H1 (cell line): ENCODE measurements around the gene FGGY. TPM values are rescaled to one million over a fixed set of nuclear protein-coding genes. Genes with fewer than 3 reads are reported as not detected.

Experiments used
- CTCF ChIA-PET: fragments of 300-600 bp; sonication (Branson Sonifier 250); formaldehyde crosslinking; loops from one replicate; lab custom pipeline; 2021; ENCODE audit not compliant: partially characterized antibody; lab: Charles Lee
- POLR2A ChIA-PET: fragments of 300-600 bp; sonication (Branson Sonifier 250); formaldehyde crosslinking; loops from one replicate; lab custom pipeline; 2021; ENCODE audit warnings: inconsistent platforms; ENCODE audit not compliant: partially characterized antibody; lab: Charles Lee
- DNase-seq, 2 experiments: peaks; one replicate each; pipeline versions ENCODE4 v3.0.0 to v3.0.0-alpha.2; 2010 to 2022; ENCODE audit warnings: low spot score in 2 of 2, low read depth in 1 of 2, mixed read lengths in 1 of 2
- FAIRE-seq: peaks from 2 replicates; lab custom pipeline; 2011; peaks lifted over from hg19 to GRCh38; lab: Jason Lieb, UNC
- H2AFZ ChIP-seq: 2 replicates; pipeline ENCODE4 v1.8.1; 2012; ENCODE audit warnings: low read length, inconsistent platforms
- H2AK5ac ChIP-seq: 2 replicates; pipeline ENCODE4 v1.6.1; 2013; ENCODE audit warnings: low read depth, low read length
- H2BK120ac ChIP-seq: replicated peaks from 2 replicates; pipeline ENCODE3; 2013; ENCODE audit warnings: low read depth, low read length, inconsistent platforms
- H2BK12ac ChIP-seq: 2 replicates; pipeline ENCODE4 v1.6.1; 2013; ENCODE audit warnings: low read depth, low read length
- H2BK15ac ChIP-seq: 2 replicates; pipeline ENCODE4 v1.6.1; 2013; ENCODE audit warnings: low read length
- H2BK20ac ChIP-seq: 2 replicates; pipeline ENCODE4 v1.6.1; 2013; ENCODE audit warnings: low read length
- H2BK5ac ChIP-seq: 2 replicates; pipeline ENCODE4 v1.6.1; 2013; ENCODE audit warnings: low read depth, low read length
- H3K14ac ChIP-seq: 2 replicates; pipeline ENCODE4 v1.6.1; 2013; ENCODE audit warnings: inconsistent platforms; ENCODE audit not compliant: insufficient read length
- H3K18ac ChIP-seq: 2 replicates; pipeline ENCODE4 v1.6.1; 2013; ENCODE audit warnings: low read length; ENCODE audit errors: extremely low read depth
- H3K23ac ChIP-seq: 2 replicates; pipeline ENCODE4 v1.6.1; 2013; ENCODE audit warnings: inconsistent platforms; ENCODE audit not compliant: insufficient read length
- H3K23me2 ChIP-seq: 2 replicates; pipeline ENCODE4 v1.6.1; 2013; ENCODE audit warnings: low read depth, low read length
- H3K27ac ChIP-seq: 2 replicates; pipeline ENCODE4 v1.6.1; 2011; ENCODE audit warnings: low read depth, low read length, inconsistent platforms
- H3K27me3 ChIP-seq, 4 experiments: replicated peaks in 1 of 4; 1 replicate in 1 of 4; 2 replicates in 3 of 4; pipeline versions ENCODE4 v1.6.1 to v1.8.1; 2011 to 2013; ENCODE audit warnings: low read length in 3 of 4, mild to moderate bottlenecking in 3 of 4, inconsistent platforms in 2 of 4, mixed read lengths in 2 of 4, moderate library complexity in 1 of 4; ENCODE audit not compliant: control insufficient read depth in 3 of 4, insufficient read depth in 3 of 4; ENCODE audit errors: extremely low read depth in 1 of 4
- H3K36me3 ChIP-seq, 4 experiments: 2 replicates each; pipeline versions ENCODE4 v1.6.1 to v1.8.1; 2011 to 2013; ENCODE audit warnings: mild to moderate bottlenecking in 4 of 4, low read length in 3 of 4, moderate library complexity in 2 of 4, control low read depth in 1 of 4, inconsistent platforms in 1 of 4; ENCODE audit not compliant: insufficient read depth in 4 of 4, control insufficient read depth in 2 of 4
- H3K4ac ChIP-seq: replicated peaks from 2 replicates; pipeline ENCODE3; 2013; ENCODE audit warnings: low read length, low read depth, mixed read lengths, inconsistent platforms; ENCODE audit not compliant: insufficient read length
- H3K4me1 ChIP-seq, 4 experiments: replicated peaks in 1 of 4; 1 replicate in 1 of 4; 2 replicates in 3 of 4; pipeline versions ENCODE4 v1.6.1 to v1.8.1; 2011 to 2013; ENCODE audit warnings: low read length in 3 of 4, inconsistent platforms in 2 of 4, mixed read lengths in 1 of 4; ENCODE audit not compliant: insufficient read depth in 4 of 4, control insufficient read depth in 3 of 4
- H3K4me2 ChIP-seq, 2 experiments: 2 replicates each; pipeline versions ENCODE4 v1.6.1 to v1.8.1; 2011 to 2013; ENCODE audit warnings: low read depth in 2 of 2, low read length in 2 of 2, control low read depth in 1 of 2, inconsistent platforms in 1 of 2, mild to moderate bottlenecking in 1 of 2; ENCODE audit not compliant: insufficient read depth in 1 of 2
- H3K4me3 ChIP-seq, 4 experiments: fragments of 200-600, 300-600 bp in 1 of 4; sonication (generic), shearing (Covaris generic), sonication (Bioruptor Twin) in 1 of 4; 2 replicates each; pipeline versions ENCODE4 v1.5.1 to v1.8.1; 2011 to 2016; ENCODE audit warnings: low read length in 4 of 4, low read depth in 3 of 4, control low read depth in 2 of 4, inconsistent platforms in 2 of 4, mild to moderate bottlenecking in 2 of 4, mixed read lengths in 1 of 4, moderate library complexity in 1 of 4; ENCODE audit not compliant: insufficient read depth in 2 of 4; ENCODE audit errors: extremely low read depth in 1 of 4
- H3K56ac ChIP-seq: replicated peaks from 2 replicates; pipeline ENCODE3; 2013; ENCODE audit warnings: low read depth, mild to moderate bottlenecking, mixed read lengths, low read length, inconsistent platforms; ENCODE audit not compliant: insufficient read length
- H3K79me1 ChIP-seq: 2 replicates; pipeline ENCODE4 v1.6.1; 2013; ENCODE audit warnings: low read depth, low read length, control low read depth
- H3K79me2 ChIP-seq, 2 experiments: 2 replicates each; pipeline versions ENCODE4 v1.6.1 to v1.8.1; 2012 to 2013; ENCODE audit warnings: low read length in 2 of 2, mild to moderate bottlenecking in 2 of 2, inconsistent platforms in 1 of 2; ENCODE audit not compliant: insufficient read depth in 2 of 2, control insufficient read depth in 1 of 2
- H3K9ac ChIP-seq, 4 experiments: replicated peaks in 1 of 4; 1 replicate in 1 of 4; 2 replicates in 3 of 4; pipeline versions ENCODE4 v1.6.1 to v1.8.1; 2011 to 2013; ENCODE audit warnings: low read depth in 3 of 4, low read length in 3 of 4, control low read depth in 2 of 4, mild to moderate bottlenecking in 2 of 4, moderate library complexity in 2 of 4, inconsistent platforms in 1 of 4; ENCODE audit errors: extremely low read depth in 1 of 4
- H3K9me3 ChIP-seq, 2 experiments: 2 replicates each; pipeline versions ENCODE4 v1.6.1 to v1.8.1; 2012 to 2013; ENCODE audit warnings: mild to moderate bottlenecking in 2 of 2, moderate library complexity in 2 of 2, control low read depth in 1 of 2, inconsistent platforms in 1 of 2, low read depth in 1 of 2, low read length in 1 of 2, mixed read lengths in 1 of 2; ENCODE audit not compliant: insufficient read depth in 2 of 2
- H4K20me1 ChIP-seq, 2 experiments: replicated peaks in 1 of 2; 2 replicates each; pipeline versions ENCODE3 to v1.8.1; 2011 to 2013; ENCODE audit warnings: inconsistent platforms in 2 of 2, low read length in 2 of 2, mild to moderate bottlenecking in 1 of 2; ENCODE audit not compliant: insufficient read depth in 2 of 2, control insufficient read depth in 1 of 2
- H4K5ac ChIP-seq: 2 replicates; pipeline ENCODE4 v1.6.1; 2013; ENCODE audit warnings: low read length, low read depth, mixed read lengths, inconsistent platforms; ENCODE audit not compliant: insufficient read length
- H4K8ac ChIP-seq: 2 replicates; pipeline ENCODE4 v1.8.0; 2013; ENCODE audit warnings: mild to moderate bottlenecking, moderate library complexity, low read length, inconsistent platforms; ENCODE audit not compliant: insufficient read depth; ENCODE audit errors: extremely low read depth
- H4K91ac ChIP-seq: replicated peaks from 2 replicates; pipeline ENCODE3; 2013; ENCODE audit warnings: low read length, mixed read lengths, inconsistent platforms; ENCODE audit not compliant: insufficient read length
- JUN ChIP-seq: IDR thresholded peaks from 2 replicates; pipeline ENCODE4 v1.6.1; 2011; ENCODE audit warnings: low read depth, mild to moderate bottlenecking, improper control_type of control experiment, low read length
- POLR2A ChIP-seq, 2 experiments: IDR thresholded peaks; 1 replicate in 1 of 2; 2 replicates in 1 of 2; pipeline ENCODE4 v1.6.1; 2011; ENCODE audit warnings: low read depth in 2 of 2, low read length in 2 of 2, mild to moderate bottlenecking in 2 of 2; ENCODE audit errors: control extremely low read depth in 1 of 2
- POLR2AphosphoS5 ChIP-seq: IDR thresholded peaks from 2 replicates; pipeline ENCODE4 v1.6.1; 2011; ENCODE audit warnings: low read depth, low read length
- TAF7 ChIP-seq: optimal IDR thresholded peaks from 2 replicates; pipeline ENCODE3; 2011; ENCODE audit warnings: low read depth, mild to moderate bottlenecking, inconsistent platforms, low read length, moderate library complexity, borderline replicate concordance
- TBP ChIP-seq: IDR thresholded peaks from 2 replicates; pipeline ENCODE4 v1.6.1; 2011; ENCODE audit warnings: low read depth, low read length, improper control_type of control experiment
- WGBS, 2 experiments: shearing (Covaris generic) in 1 of 2; methylation state at CpG; one replicate each; pipeline versions ENCODE4 v1.1.6 to v1.1.7; 2013 to 2015; ENCODE audit warnings: low lambda C conversion rate in 2 of 2, mixed read lengths in 2 of 2, inconsistent platforms in 1 of 2, low coverage in 1 of 2, missing lambda C conversion rate in 1 of 2; ENCODE audit not compliant: insufficient replicate concordance in 2 of 2, insufficient coverage in 1 of 2, insufficient read length in 1 of 2; ENCODE audit errors: extremely low coverage in 1 of 2, missing lambda C conversion rate in 1 of 2; 5-methylcytosine and 5-hydroxymethylcytosine counted together
- polyA plus RNA-seq, 7 experiments: library from polyadenylated mRNA; depleted of rRNA in 3 of 7; stranded (reverse) in 5 of 7; unstranded in 2 of 7; fragments of >200 nt in 5 of 7; fragments of 200-250 nt in 2 of 7; gene quantifications; 1 replicate in 5 of 7; 2 replicates in 1 of 7; 4 replicates in 1 of 7; pipeline versions ENCODE4 v1.2.1 to v1.2.3, GENCODE V29; 2011 to 2013; ENCODE audit warnings: missing spikeins in 2 of 7, mixed read lengths in 2 of 7
- total RNA-seq: library from RNA; stranded (reverse); fragmentation: NEBNext Ultra II Directional; extraction: Animal tissue kit (Norgen Biotek cat#: 25700); gene quantifications from 2 replicates; pipeline ENCODE4 v1.2.1, GENCODE V29; 2021
- TF ChIP-seq, protein P1 (sequence below): IDR thresholded peaks from 2 replicates; pipeline ENCODE4 v1.6.1; 2012; ENCODE audit warnings: inconsistent platforms

The FGGY gene
- total and polyA plus RNA-seq, 2 of the 8 experiments (the other 6 are each of a cell fraction or from before 2014, with no cell fraction given): 10.3 to 12.5 TPM

DNA sequence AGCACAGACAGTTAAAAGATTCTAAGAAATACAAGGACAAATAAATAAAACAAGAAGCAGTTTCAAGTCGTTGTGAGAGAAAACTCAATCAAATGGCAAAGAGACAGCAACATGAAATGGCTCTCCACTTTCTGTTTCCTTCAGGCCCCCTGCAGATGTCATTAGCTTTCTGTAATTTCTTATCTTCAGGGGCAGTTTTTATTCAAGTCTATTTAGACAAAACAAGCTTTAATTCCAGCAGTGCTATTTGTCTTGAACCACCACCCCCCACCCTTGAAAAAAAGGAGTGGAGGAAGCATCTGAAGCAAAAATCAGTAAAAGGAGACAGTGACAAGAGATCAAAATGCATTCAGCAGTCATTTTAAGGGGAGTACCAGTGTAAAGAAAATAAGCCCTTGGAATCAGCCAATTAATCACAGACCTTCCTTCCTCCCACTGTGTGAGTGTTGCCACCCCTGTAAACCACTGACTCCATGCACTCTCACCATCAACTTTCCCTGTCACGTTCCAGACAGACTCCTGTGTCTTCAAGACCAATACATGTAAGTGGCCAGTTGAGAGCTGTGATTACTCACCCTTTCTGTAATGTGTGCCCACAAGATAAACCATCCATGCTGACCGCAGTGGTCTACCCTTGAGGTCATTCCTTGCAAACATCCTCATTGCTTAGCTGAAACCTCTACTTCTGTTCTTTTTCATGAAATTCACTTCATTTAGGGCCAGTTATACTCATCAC is 381.8 kb downstream of the FGGY start:
- peak overlapping the region; percentile 15 to 17; a peak in 2 of 4 replicates for H3K4me2 ChIP-seq
- no peak overlapping the region for H3K23ac ChIP-seq
- no peak overlapping the region for H2AFZ ChIP-seq
- H3K79me2 ChIP-seq: no peaks in the 10 kb centered on the region
- H3K23me2 ChIP-seq: no peaks in the 10 kb centered on the region
- H3K36me3 ChIP-seq: no peaks in the 10 kb centered on the region
- H2BK20ac ChIP-seq: no peak overlapping the region; the same call in 1 of the 2 replicates
- H2AK5ac ChIP-seq: peak overlapping the region; percentile 59; the same call in 1 of the 2 replicates
- peak overlapping the region; percentile 84; the same call in 1 of the 2 replicates for H2BK12ac ChIP-seq
- no peak overlapping the region for H3K4ac ChIP-seq
- H3K9me3 ChIP-seq: no peaks in the 10 kb centered on the region
- 0 out of 2 replicates have a peak overlapping the region, but pooled peaks have one; percentile 3 for H2BK15ac ChIP-seq
- H4K91ac ChIP-seq: peak overlapping the region; percentile 4
- peak overlapping the region in 1 of 4 experiments; percentile 3; a peak in 1 of 8 replicates for H3K4me3 ChIP-seq
- TF ChIP-seq POLR2A (IDR thresholded peaks at IDR 0.05; ENCODE audit: control extremely low read depth in 1 of 2, low read depth in 2 of 2, low read length in 2 of 2) (peak in 1 of 2 experiments; percentile 74; a peak in 2 of 3 replicates), TAF7 (peak; percentile 95), POLR2AphosphoS5 (peak; percentile 83), JUN (no peak), TBP (0 out of 2 replicates have a peak, but pooled peaks have one; percentile 43)
- TF ChIP-seq, protein P1, sequence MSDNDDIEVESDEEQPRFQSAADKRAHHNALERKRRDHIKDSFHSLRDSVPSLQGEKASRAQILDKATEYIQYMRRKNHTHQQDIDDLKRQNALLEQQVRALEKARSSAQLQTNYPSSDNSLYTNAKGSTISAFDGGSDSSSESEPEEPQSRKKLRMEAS: no peak
- no peak overlapping the region for H3K56ac ChIP-seq
- H2BK5ac ChIP-seq: peak overlapping the region; percentile 81; the same call in 1 of the 2 replicates
- peak overlapping the region; percentile 81 for H4K5ac ChIP-seq
- peak overlapping the region; percentile 3; the same call in 1 of the 2 replicates for H3K27ac ChIP-seq
- no peaks in the 10 kb centered on the region for H4K20me1 ChIP-seq
- peak overlapping the region; percentile 42 for H3K18ac ChIP-seq
- no peak for FAIRE-seq
- no peaks in the 10 kb centered on the region for H3K79me1 ChIP-seq
- no peaks in the 10 kb centered on the region for H3K27me3 ChIP-seq
- ChIA-PET POLR2A (interaction anchor here (0.7 to 1.1 kb wide), 3 partner anchors 11 to 22 kb away, joined by 3 to 4 read pairs (median 3); no protein-coding TSS in a partner anchor), CTCF (interaction anchor here (1.7 kb wide), 1 partner anchor 9 kb away, joined by 4 read pairs; no protein-coding TSS in a partner anchor)
- no peak overlapping the region for H3K14ac ChIP-seq
- DNase-seq: no peak
- H3K9ac ChIP-seq: no peak overlapping the region
- peaks cover 7 to 18% (median 13%) of the 10 kb centered on the region in 4 experiments for H3K4me1 ChIP-seq
- H2BK120ac ChIP-seq: peak overlapping the region; percentile 89
- H4K8ac ChIP-seq: no peak overlapping the region
- 72% methylated on average over 3 of the region's 3 CpGs; no CpG with 5 or more reads in 1 of the 2 experiments for WGBS, 2 experiments
